Measurements from ENCODE around the gene ADGRL1.
"Not testable (repeated sequence)": the region's sequence is repeated elsewhere in the genome, so short reads cannot be mapped to it uniquely, and the experiment has no call there.

DNA sequence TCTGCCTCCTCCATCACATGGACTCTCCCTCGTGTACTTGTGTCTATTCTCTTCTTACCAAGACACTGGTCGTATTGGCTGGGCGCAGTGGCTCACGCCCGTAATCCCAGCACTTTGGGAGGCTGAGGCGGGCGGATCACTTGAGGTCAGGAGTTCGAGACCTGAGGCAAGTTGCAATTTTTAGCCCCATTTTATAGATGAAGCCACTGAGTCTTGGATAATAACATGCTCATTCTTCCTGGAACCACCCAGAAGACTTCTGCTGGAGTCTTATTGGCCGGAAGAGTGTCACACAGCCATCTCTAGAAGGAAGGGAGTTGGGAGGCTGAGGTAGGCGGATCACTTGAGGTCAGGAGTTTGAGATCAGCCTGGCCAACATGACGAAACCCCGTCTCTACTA is 37.7 kb upstream of the ADGRL1 start:
- TF ChIP-seq POLR2AphosphoS5 (IDR thresholded peaks at IDR 0.05; ENCODE audit: insufficient read depth, low read depth, low read length); MYC (IDR thresholded peaks at IDR 0.05; ENCODE audit: low read depth, low read length): not testable (repeated sequence)
- TF ChIP-seq, protein P1, sequence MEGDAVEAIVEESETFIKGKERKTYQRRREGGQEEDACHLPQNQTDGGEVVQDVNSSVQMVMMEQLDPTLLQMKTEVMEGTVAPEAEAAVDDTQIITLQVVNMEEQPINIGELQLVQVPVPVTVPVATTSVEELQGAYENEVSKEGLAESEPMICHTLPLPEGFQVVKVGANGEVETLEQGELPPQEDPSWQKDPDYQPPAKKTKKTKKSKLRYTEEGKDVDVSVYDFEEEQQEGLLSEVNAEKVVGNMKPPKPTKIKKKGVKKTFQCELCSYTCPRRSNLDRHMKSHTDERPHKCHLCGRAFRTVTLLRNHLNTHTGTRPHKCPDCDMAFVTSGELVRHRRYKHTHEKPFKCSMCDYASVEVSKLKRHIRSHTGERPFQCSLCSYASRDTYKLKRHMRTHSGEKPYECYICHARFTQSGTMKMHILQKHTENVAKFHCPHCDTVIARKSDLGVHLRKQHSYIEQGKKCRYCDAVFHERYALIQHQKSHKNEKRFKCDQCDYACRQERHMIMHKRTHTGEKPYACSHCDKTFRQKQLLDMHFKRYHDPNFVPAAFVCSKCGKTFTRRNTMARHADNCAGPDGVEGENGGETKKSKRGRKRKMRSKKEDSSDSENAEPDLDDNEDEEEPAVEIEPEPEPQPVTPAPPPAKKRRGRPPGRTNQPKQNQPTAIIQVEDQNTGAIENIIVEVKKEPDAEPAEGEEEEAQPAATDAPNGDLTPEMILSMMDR (IDR thresholded peaks at IDR 0.05; ENCODE audit: extremely low read depth in 1 of 2, insufficient read depth in 1 of 2, low read depth in 1 of 2, low read length in 2 of 2): not testable (repeated sequence)
